ENCODE data around the gene TLE6. TPM values are rescaled to one million over a fixed set of nuclear protein-coding genes. Genes with fewer than 3 reads are reported as not detected.

The TLE6 gene
- total and polyA plus RNA-seq, 4 donors = 0.47 to 2.8 (median 1.2) TPM

DNA sequence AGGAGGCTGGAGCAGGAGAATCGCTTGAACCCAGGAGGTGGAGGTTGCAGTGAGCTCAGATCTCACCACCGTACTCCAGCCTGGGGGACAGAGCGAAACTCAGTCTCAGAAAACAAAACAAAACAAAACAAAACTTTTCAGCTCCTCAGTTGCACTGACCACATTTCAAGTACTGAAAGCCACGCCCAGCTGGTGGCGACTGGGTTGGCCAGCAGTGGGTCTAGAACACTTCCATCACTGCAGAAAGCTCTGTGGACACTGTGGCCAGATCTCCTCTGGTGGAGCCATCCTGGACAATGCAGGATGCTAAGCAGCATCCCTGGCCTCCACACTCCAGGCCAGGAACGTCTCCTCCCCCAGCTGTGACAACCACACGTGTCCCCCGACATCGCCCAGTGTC lies 30.6 kb downstream of the TLE6 start:
- Histone ChIP-seq H3K27me3 (ENCODE audit: control insufficient read depth in 4 of 4, insufficient read depth in 4 of 4, low read length in 3 of 4) (no peaks in the 10 kb centered on the region), H3K4me3 (ENCODE audit: low read depth in 1 of 3, low read length in 3 of 3) (no peak overlapping the region), H3K9me3 (ENCODE audit: control insufficient read depth in 4 of 4, low read length in 3 of 4) (no peaks in the 10 kb centered on the region), H3K4me1 (ENCODE audit: control insufficient read depth in 4 of 4, insufficient read depth in 4 of 4, low read length in 3 of 4) (no peaks in the 10 kb centered on the region), H3K36me3 (ENCODE audit: control insufficient read depth in 4 of 4, insufficient read depth in 3 of 4, low read depth in 1 of 4, low read length in 3 of 4) (peaks cover 0 to 19% (median 4%) of the 10 kb centered on the region in 4 donors), H3K9ac (ENCODE audit: low read depth in 1 of 2, low read length in 2 of 2) (no peak overlapping the region), H3K27ac (ENCODE audit: low read depth in 1 of 2, low read length in 2 of 2) (no peak overlapping the region)
- 91% methylated on average over 9 of the region's 9 CpGs for WGBS
- no peak for TF ChIP-seq HNF4A (conservative IDR thresholded peaks at IDR 0.05)
- TF ChIP-seq, protein P1, sequence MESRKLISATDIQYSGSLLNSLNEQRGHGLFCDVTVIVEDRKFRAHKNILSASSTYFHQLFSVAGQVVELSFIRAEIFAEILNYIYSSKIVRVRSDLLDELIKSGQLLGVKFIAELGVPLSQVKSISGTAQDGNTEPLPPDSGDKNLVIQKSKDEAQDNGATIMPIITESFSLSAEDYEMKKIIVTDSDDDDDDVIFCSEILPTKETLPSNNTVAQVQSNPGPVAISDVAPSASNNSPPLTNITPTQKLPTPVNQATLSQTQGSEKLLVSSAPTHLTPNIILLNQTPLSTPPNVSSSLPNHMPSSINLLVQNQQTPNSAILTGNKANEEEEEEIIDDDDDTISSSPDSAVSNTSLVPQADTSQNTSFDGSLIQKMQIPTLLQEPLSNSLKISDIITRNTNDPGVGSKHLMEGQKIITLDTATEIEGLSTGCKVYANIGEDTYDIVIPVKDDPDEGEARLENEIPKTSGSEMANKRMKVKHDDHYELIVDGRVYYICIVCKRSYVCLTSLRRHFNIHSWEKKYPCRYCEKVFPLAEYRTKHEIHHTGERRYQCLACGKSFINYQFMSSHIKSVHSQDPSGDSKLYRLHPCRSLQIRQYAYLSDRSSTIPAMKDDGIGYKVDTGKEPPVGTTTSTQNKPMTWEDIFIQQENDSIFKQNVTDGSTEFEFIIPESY (IDR thresholded peaks at IDR 0.05) = no peak
- no peak for TF ChIP-seq NR2F2 (IDR thresholded peaks at IDR 0.05)
- TF ChIP-seq SP1 (IDR thresholded peaks at IDR 0.05) = no peak
- TF ChIP-seq YY1 (IDR thresholded peaks at IDR 0.05) = no peak
- no peak for TF ChIP-seq FOXA1 (IDR thresholded peaks at IDR 0.05)
- TF ChIP-seq, protein P2, sequence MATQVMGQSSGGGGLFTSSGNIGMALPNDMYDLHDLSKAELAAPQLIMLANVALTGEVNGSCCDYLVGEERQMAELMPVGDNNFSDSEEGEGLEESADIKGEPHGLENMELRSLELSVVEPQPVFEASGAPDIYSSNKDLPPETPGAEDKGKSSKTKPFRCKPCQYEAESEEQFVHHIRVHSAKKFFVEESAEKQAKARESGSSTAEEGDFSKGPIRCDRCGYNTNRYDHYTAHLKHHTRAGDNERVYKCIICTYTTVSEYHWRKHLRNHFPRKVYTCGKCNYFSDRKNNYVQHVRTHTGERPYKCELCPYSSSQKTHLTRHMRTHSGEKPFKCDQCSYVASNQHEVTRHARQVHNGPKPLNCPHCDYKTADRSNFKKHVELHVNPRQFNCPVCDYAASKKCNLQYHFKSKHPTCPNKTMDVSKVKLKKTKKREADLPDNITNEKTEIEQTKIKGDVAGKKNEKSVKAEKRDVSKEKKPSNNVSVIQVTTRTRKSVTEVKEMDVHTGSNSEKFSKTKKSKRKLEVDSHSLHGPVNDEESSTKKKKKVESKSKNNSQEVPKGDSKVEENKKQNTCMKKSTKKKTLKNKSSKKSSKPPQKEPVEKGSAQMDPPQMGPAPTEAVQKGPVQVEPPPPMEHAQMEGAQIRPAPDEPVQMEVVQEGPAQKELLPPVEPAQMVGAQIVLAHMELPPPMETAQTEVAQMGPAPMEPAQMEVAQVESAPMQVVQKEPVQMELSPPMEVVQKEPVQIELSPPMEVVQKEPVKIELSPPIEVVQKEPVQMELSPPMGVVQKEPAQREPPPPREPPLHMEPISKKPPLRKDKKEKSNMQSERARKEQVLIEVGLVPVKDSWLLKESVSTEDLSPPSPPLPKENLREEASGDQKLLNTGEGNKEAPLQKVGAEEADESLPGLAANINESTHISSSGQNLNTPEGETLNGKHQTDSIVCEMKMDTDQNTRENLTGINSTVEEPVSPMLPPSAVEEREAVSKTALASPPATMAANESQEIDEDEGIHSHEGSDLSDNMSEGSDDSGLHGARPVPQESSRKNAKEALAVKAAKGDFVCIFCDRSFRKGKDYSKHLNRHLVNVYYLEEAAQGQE (IDR thresholded peaks at IDR 0.05) = no peak
- TF ChIP-seq MAX (IDR thresholded peaks at IDR 0.05) = no peak
- no peak for DNase-seq (ENCODE audit: low spot score)

DNA sequence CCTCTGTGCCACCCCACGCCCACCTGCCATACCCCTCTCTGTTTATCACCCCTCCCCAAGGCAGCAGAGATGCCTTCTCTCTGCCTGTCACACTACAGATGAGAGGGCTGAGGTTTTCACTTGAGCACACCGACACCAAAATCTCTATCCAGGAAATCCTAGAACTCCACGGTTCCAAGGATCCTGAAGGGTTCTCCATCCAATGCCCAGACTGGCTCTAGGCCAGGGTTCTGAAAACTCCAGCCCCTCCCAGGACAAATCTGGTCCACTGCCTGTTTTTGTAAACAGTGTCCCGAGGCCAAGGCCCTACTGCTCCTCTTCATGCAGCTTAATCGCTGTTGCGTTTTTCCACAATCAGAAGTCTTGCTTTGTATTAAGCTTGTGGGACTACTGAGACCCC lies 31.6 kb downstream of the TLE6 start:
- Histone ChIP-seq H3K36me3 (ENCODE audit: control insufficient read depth in 4 of 4, insufficient read depth in 3 of 4, low read depth in 1 of 4, low read length in 3 of 4) (peaks cover 0 to 19% (median 4%) of the 10 kb centered on the region in 4 donors), H3K27ac (ENCODE audit: low read depth in 1 of 2, low read length in 2 of 2) (no peak overlapping the region)
- WGBS = 93% methylated on average over 6 of the region's 6 CpGs

More for the DNA sequence above, 31.6 kb downstream of the TLE6 start:
- DNase-seq (ENCODE audit: low spot score) = no peak
- Histone ChIP-seq H3K9me3 (ENCODE audit: control insufficient read depth in 4 of 4, low read length in 3 of 4) (no peaks in the 10 kb centered on the region), H3K4me3 (ENCODE audit: low read depth in 1 of 3, low read length in 3 of 3) (no peak overlapping the region), H3K9ac (ENCODE audit: low read depth in 1 of 2, low read length in 2 of 2) (no peak overlapping the region), H3K4me1 (ENCODE audit: control insufficient read depth in 4 of 4, insufficient read depth in 4 of 4, low read length in 3 of 4) (no peaks in the 10 kb centered on the region), H3K27me3 (ENCODE audit: control insufficient read depth in 4 of 4, insufficient read depth in 4 of 4, low read length in 3 of 4) (no peaks in the 10 kb centered on the region)
- TF ChIP-seq TAF1 (conservative IDR thresholded peaks at IDR 0.05) (no peak), MAX (IDR thresholded peaks at IDR 0.05) (no peak), SP1 (IDR thresholded peaks at IDR 0.05) (no peak), HNF4A (conservative IDR thresholded peaks at IDR 0.05) (no peak), RXRA (IDR thresholded peaks at IDR 0.05) (no peak), GABPA (IDR thresholded peaks at IDR 0.05 in 1 of 2, conservative IDR thresholded peaks at IDR 0.05 in 1 of 2) (no peak), FOXA1 (IDR thresholded peaks at IDR 0.05) (no peak), RAD21 (IDR thresholded peaks at IDR 0.05) (no peak), NR2F2 (IDR thresholded peaks at IDR 0.05) (no peak), EGR1 (IDR thresholded peaks at IDR 0.05; ENCODE audit: low read depth in 2 of 2) (no peak), FOXA2 (IDR thresholded peaks at IDR 0.05) (no peak)
- TF ChIP-seq, protein P1 (IDR thresholded peaks at IDR 0.05) = no peak
- TF ChIP-seq, protein P3, sequence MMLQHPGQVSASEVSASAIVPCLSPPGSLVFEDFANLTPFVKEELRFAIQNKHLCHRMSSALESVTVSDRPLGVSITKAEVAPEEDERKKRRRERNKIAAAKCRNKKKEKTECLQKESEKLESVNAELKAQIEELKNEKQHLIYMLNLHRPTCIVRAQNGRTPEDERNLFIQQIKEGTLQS (IDR thresholded peaks at IDR 0.05) = no peak

Measured in liver (tissue), 9 donors.